ENCODE results near the gene UBE2G1. TPM values are rescaled to one million over a fixed set of nuclear protein-coding genes. Genes with fewer than 3 reads are reported as not detected.

Gene UBE2G1
- total RNA-seq, 4 donors from 2014 or later: 152 to 217 (median 180) TPM

GRCh38 chr17:4331614-4332013, 34.9 kb downstream of the UBE2G1 start:
- Histone ChIP-seq H3K4me1 (peaks cover 74 to 76% of the 10 kb centered on the region in 2 donors), H3K9me3 (no peaks in the 10 kb centered on the region), H3K4me3 (no peak overlapping the region), H3K27me3 (no peaks in the 10 kb centered on the region), H3K36me3 (no peaks in the 10 kb centered on the region), H3K27ac (peak overlapping the region; percentile 63 to 85 (median 77))
- no peak for ATAC-seq
- in situ Hi-C loops (cut with MboI; ENCODE audit: low sequenced_read_pairs in 4 of 4) (no loop called here), intact Hi-C loops (cut with DNase I; ENCODE audit: low total_unique reads) (no loop called here)
- DNase-seq: no peak
- TF ChIP-seq POLR2A (IDR thresholded peaks at IDR 0.05) (no peak), CTCF (IDR thresholded peaks at IDR 0.05 in 4 of 5, conservative IDR thresholded peaks at IDR 0.05 in 1 of 5) (no peak)

- ATAC-seq: no peak
- H3K36me3 ChIP-seq: no peaks in the 10 kb centered on the region
- H3K27ac ChIP-seq: peak overlapping the region; percentile 63 to 85 (median 77)
- no peaks in the 10 kb centered on the region for H3K9me3 ChIP-seq
- no peak overlapping the region for H3K4me3 ChIP-seq
- H3K4me1 ChIP-seq: peaks cover 75 to 80% of the 10 kb centered on the region in 2 donors
- in situ Hi-C loops (cut with MboI; ENCODE audit: low sequenced_read_pairs in 4 of 4) (no loop called here), intact Hi-C loops (cut with DNase I; ENCODE audit: low total_unique reads) (no loop called here)
- DNase-seq: no peak
- no peaks in the 10 kb centered on the region for H3K27me3 ChIP-seq
- TF ChIP-seq POLR2A (IDR thresholded peaks at IDR 0.05) (no peak), CTCF (IDR thresholded peaks at IDR 0.05 in 4 of 5, conservative IDR thresholded peaks at IDR 0.05 in 1 of 5) (no peak)
These were observed 36.6 kb downstream of the UBE2G1 start for GRCh38 chr17:4329838-4330237.

GRCh38 chr17:4327606-4328005, 38.9 kb downstream of the UBE2G1 start:
- TF ChIP-seq POLR2A (IDR thresholded peaks at IDR 0.05) (no peak), CTCF (IDR thresholded peaks at IDR 0.05 in 4 of 5, conservative IDR thresholded peaks at IDR 0.05 in 1 of 5) (no peak)
- intact Hi-C loops (cut with DNase I; ENCODE audit: low total_unique reads): no loop called here
- ATAC-seq: peak; percentile 97 to 98
- Histone ChIP-seq H3K9me3 (no peaks in the 10 kb centered on the region), H3K36me3 (no peaks in the 10 kb centered on the region), H3K4me3 (no peak overlapping the region), H3K4me1 (peaks cover 74 to 77% of the 10 kb centered on the region in 2 donors), H3K27ac (peak overlapping the region; percentile 73 to 85 (median 82)), H3K27me3 (no peaks in the 10 kb centered on the region)
- DNase-seq: peak; percentile 75 to 84
- in situ Hi-C loops (cut with MboI; ENCODE audit: low sequenced_read_pairs in 4 of 4): no loop called here

GRCh38 chr17:4326608-4327007, 39.9 kb downstream of the UBE2G1 start:
- no peak overlapping the region for H3K4me3 ChIP-seq
- peak overlapping the region; percentile 73 to 85 (median 82) for H3K27ac ChIP-seq
- no peak for TF ChIP-seq CTCF (IDR thresholded peaks at IDR 0.05 in 4 of 5, conservative IDR thresholded peaks at IDR 0.05 in 1 of 5)
- no peak for TF ChIP-seq POLR2A (IDR thresholded peaks at IDR 0.05)
- H3K27me3 ChIP-seq: no peaks in the 10 kb centered on the region
- no peaks in the 10 kb centered on the region for H3K36me3 ChIP-seq
- in situ Hi-C loops (cut with MboI; ENCODE audit: low sequenced_read_pairs in 4 of 4) (no loop called here), intact Hi-C loops (cut with DNase I; ENCODE audit: low total_unique reads) (no loop called here)
- ATAC-seq (no peak), DNase-seq (no peak)
- H3K4me1 ChIP-seq: peaks cover 74 to 77% of the 10 kb centered on the region in 2 donors
- no peaks in the 10 kb centered on the region for H3K9me3 ChIP-seq

- ATAC-seq (no peak), DNase-seq (no peak)
- Histone ChIP-seq H3K4me3 (no peak overlapping the region), H3K4me1 (peaks cover 74 to 76% of the 10 kb centered on the region in 2 donors), H3K27ac (peak overlapping the region; percentile 29 to 85 (median 79)), H3K36me3 (no peaks in the 10 kb centered on the region), H3K27me3 (no peaks in the 10 kb centered on the region), H3K9me3 (no peaks in the 10 kb centered on the region)
- intact Hi-C loops (cut with DNase I; ENCODE audit: low total_unique reads): no loop called here
- in situ Hi-C loops (cut with MboI; ENCODE audit: low sequenced_read_pairs in 4 of 4): no loop called here
- no peak for TF ChIP-seq CTCF (IDR thresholded peaks at IDR 0.05 in 4 of 5, conservative IDR thresholded peaks at IDR 0.05 in 1 of 5)
These were observed 40.4 kb downstream of the UBE2G1 start for GRCh38 chr17:4326112-4326511.
